H9 (cell line): ENCODE data around the gene SCRN1. TPM values are rescaled to one million over a fixed set of nuclear protein-coding genes. Genes with fewer than 3 reads are reported as not detected.
A peak's percentile ranks its signal among the peaks of the same experiment; 100 is the strongest.

ENCODE experiments used
- DNase-seq: peaks from one replicate; pipeline ENCODE4 v3.0.0-alpha.2; 2017
- H2AFZ ChIP-seq: one replicate; pipeline ENCODE4 v1.6.1; 2013; ENCODE audit warnings: mild to moderate bottlenecking, low read length, control low read depth, moderate library complexity
- H2AK5ac ChIP-seq: 2 replicates; pipeline ENCODE4 v1.6.1; 2013; ENCODE audit warnings: low read length, control low read depth, mixed read lengths; ENCODE audit not compliant: insufficient read length
- H2BK120ac ChIP-seq: one replicate; pipeline ENCODE4 v1.6.1; 2013; ENCODE audit warnings: low read depth, mild to moderate bottlenecking, low read length, control low read depth, inconsistent platforms; ENCODE audit not compliant: poor library complexity, severe bottlenecking
- H2BK12ac ChIP-seq: 2 replicates; pipeline ENCODE4 v1.6.1; 2013; ENCODE audit warnings: low read length, control low read depth, mixed read lengths, low read depth; ENCODE audit not compliant: insufficient read length
- H2BK15ac ChIP-seq: 2 replicates; pipeline ENCODE4 v1.6.1; 2013; ENCODE audit warnings: low read depth, low read length, control low read depth
- H2BK20ac ChIP-seq: one replicate; pipeline ENCODE4 v1.6.1; 2013; ENCODE audit warnings: low read depth, mild to moderate bottlenecking, low read length, control low read depth, inconsistent platforms; ENCODE audit not compliant: poor library complexity, severe bottlenecking
- H2BK5ac ChIP-seq: 2 replicates; pipeline ENCODE4 v1.6.1; 2013; ENCODE audit warnings: low read length, control low read depth, mixed read lengths; ENCODE audit not compliant: insufficient read length
- H3K14ac ChIP-seq: 2 replicates; pipeline ENCODE4 v1.6.1; 2013; ENCODE audit warnings: low read length, control low read depth; ENCODE audit not compliant: insufficient read depth
- H3K18ac ChIP-seq: 2 replicates; pipeline ENCODE4 v1.6.1; 2013; ENCODE audit warnings: low read depth, mild to moderate bottlenecking, mixed read lengths, low read length, control low read depth; ENCODE audit not compliant: insufficient read length
- H3K23ac ChIP-seq: 2 replicates; pipeline ENCODE4 v1.6.1; 2013; ENCODE audit warnings: low read length, control low read depth, mixed read lengths, low read depth; ENCODE audit not compliant: insufficient read length
- H3K23me2 ChIP-seq: 2 replicates; pipeline ENCODE4 v1.6.1; 2013; ENCODE audit warnings: low read depth, mild to moderate bottlenecking, mixed read lengths, low read length, control low read depth; ENCODE audit not compliant: insufficient read length, poor library complexity, severe bottlenecking
- H3K27ac ChIP-seq: 2 replicates; pipeline ENCODE4 v1.5.1; 2013; ENCODE audit warnings: low read length, control low read depth, mixed read lengths, low read depth; ENCODE audit not compliant: insufficient read length
- H3K27me3 ChIP-seq: 2 replicates; pipeline ENCODE4 v1.6.1; 2013; ENCODE audit warnings: low read length, control low read depth, inconsistent platforms; ENCODE audit not compliant: insufficient read depth
- H3K4ac ChIP-seq: 2 replicates; pipeline ENCODE4 v1.6.1; 2013; ENCODE audit warnings: low read depth, mild to moderate bottlenecking, control low read depth, inconsistent platforms, low read length, moderate library complexity
- H3K4me1 ChIP-seq: 2 replicates; pipeline ENCODE4 v1.6.1; 2013; ENCODE audit warnings: low read length, control low read depth, inconsistent platforms; ENCODE audit not compliant: insufficient read depth
- H3K4me2 ChIP-seq: 2 replicates; pipeline ENCODE4 v1.6.1; 2013; ENCODE audit warnings: low read length, control low read depth, mixed read lengths; ENCODE audit not compliant: insufficient read length, insufficient read depth
- H3K56ac ChIP-seq: 2 replicates; pipeline ENCODE4 v1.6.1; 2013; ENCODE audit warnings: low read depth, mild to moderate bottlenecking, mixed read lengths, low read length, control low read depth; ENCODE audit not compliant: insufficient read length
- H3K79me1 ChIP-seq: 2 replicates; pipeline ENCODE4 v1.6.1; 2013; ENCODE audit warnings: low read depth, mild to moderate bottlenecking, moderate library complexity, low read length, control low read depth, inconsistent platforms; ENCODE audit not compliant: insufficient read depth, poor library complexity, severe bottlenecking
- H3K79me2 ChIP-seq: 2 replicates; pipeline ENCODE4 v1.6.1; 2013; ENCODE audit warnings: low read length, control low read depth, inconsistent platforms; ENCODE audit not compliant: insufficient read depth
- H3K9ac ChIP-seq: 2 replicates; pipeline ENCODE4 v1.6.1; 2013; ENCODE audit warnings: low read length, control low read depth, mixed read lengths; ENCODE audit not compliant: insufficient read length; ENCODE audit errors: extremely low read depth
- H3K9me3 ChIP-seq: one replicate; pipeline ENCODE4 v1.6.1; 2013; ENCODE audit warnings: low read depth, low read length, inconsistent platforms; ENCODE audit not compliant: control insufficient read depth
- H3T11ph ChIP-seq: one replicate; pipeline ENCODE4 v1.6.1; 2013; ENCODE audit warnings: mild to moderate bottlenecking, low read length, control low read depth, inconsistent platforms
- H4K20me1 ChIP-seq: one replicate; pipeline ENCODE4 v1.6.1; 2013; ENCODE audit not compliant: control insufficient read depth, insufficient read length, insufficient read depth
- H4K5ac ChIP-seq: 2 replicates; pipeline ENCODE4 v1.6.1; 2013; ENCODE audit warnings: low read depth, mild to moderate bottlenecking, mixed read lengths, low read length, control low read depth; ENCODE audit not compliant: insufficient read length
- H4K8ac ChIP-seq: replicated peaks from 2 replicates; pipeline ENCODE4 v1.6.1; 2013; ENCODE audit warnings: low read length, control low read depth, mixed read lengths, low read depth; ENCODE audit not compliant: insufficient read length
- H4K91ac ChIP-seq: 2 replicates; pipeline ENCODE4 v1.6.1; 2013; ENCODE audit warnings: low read depth, mild to moderate bottlenecking, moderate library complexity, mixed read lengths, low read length, control low read depth; ENCODE audit not compliant: insufficient read length
- H3K27ac Mint-ChIP-seq, 3 experiments: 2 replicates in 2 of 3; 3 replicates in 1 of 3; pipeline ENCODE4 v1.8.0; 2020 to 2021; ENCODE audit warnings: mixed read lengths in 3 of 3, mild to moderate bottlenecking in 1 of 3, moderate library complexity in 1 of 3
- H3K27me3 Mint-ChIP-seq: 2 replicates; pipeline ENCODE4 v1.8.0; 2021; ENCODE audit warnings: low read depth, mild to moderate bottlenecking, moderate library complexity, mixed read lengths
- H3K36me3 Mint-ChIP-seq, 3 experiments: 2 replicates in 2 of 3; 3 replicates in 1 of 3; pipeline ENCODE4 v1.8.0; 2020 to 2021; ENCODE audit warnings: low read depth in 3 of 3, mixed read lengths in 3 of 3; ENCODE audit not compliant: insufficient read depth in 1 of 3
- H3K4me1 Mint-ChIP-seq, 2 experiments: 2 replicates each; pipeline ENCODE4 v1.8.0; 2020; ENCODE audit warnings: mixed read lengths in 2 of 2
- H3K4me3 Mint-ChIP-seq, 2 experiments: 2 replicates in 1 of 2; 3 replicates in 1 of 2; pipeline ENCODE4 v1.8.0; 2020 to 2021; ENCODE audit warnings: mild to moderate bottlenecking in 2 of 2, mixed read lengths in 2 of 2, moderate library complexity in 1 of 2
- H3K9me3 Mint-ChIP-seq, 2 experiments: 2 replicates in 1 of 2; 3 replicates in 1 of 2; pipeline ENCODE4 v1.8.0; 2020; ENCODE audit warnings: mild to moderate bottlenecking in 2 of 2, mixed read lengths in 2 of 2, moderate library complexity in 1 of 2
- WGBS: extraction: QIAGEN DNeasy Blood & Tissue Kit; methylation state at CpG from one replicate; pipeline ENCODE4 v1.1.7; 2013; ENCODE audit warnings: missing lambda C conversion rate, low lambda C conversion rate, mixed read lengths; ENCODE audit not compliant: insufficient read length; ENCODE audit errors: extremely low coverage; 5-methylcytosine and 5-hydroxymethylcytosine counted together
- total RNA-seq: library from RNA; stranded (reverse); gene quantifications from 2 replicates; pipeline ENCODE4 v1.2.1, GENCODE V29; 2021
- TF ChIP-seq, protein P1 (sequence below): fragments of 200-600 bp; sonication (generic); conservative IDR thresholded peaks from 3 replicates; pipeline ENCODE4 v1.8.0; 2021; ENCODE audit warnings: antibody characterized with exemption, mild to moderate bottlenecking

Gene SCRN1
- total RNA-seq, 1 experiment from 2014 or later: 101 TPM

DNA sequence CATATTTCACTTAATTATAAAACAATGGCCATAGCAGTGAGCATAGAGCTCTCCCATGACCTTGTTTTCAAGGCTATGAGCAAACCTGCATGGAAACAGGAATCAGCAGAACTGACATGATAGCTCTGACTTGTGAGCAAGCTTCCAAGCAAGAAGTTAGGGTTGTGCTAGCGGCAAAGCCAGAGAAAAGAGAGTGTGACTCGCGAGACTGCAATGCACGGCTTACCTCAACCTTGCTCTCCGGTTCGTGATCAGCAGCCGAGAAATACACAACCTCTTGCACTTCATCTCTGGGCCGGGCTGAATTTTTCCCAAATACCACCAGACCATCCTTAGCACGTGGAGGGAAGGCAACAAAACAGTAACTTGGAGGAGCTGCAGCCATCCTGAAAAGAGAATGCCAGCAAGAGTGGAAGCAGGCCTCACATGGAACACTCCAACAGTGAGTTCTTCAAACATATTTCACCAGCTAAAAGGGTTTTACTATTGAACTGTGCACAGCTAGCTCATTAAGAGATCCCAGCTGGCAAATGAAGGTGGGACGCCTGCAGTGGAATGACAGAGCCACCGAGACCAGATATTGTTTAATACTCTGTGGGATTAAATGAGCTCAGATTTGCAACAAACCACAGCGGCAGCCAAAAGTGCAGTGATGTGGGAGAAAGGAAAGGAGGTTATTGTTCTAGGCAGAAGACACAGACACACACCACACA, 20.8 kb downstream of the SCRN1 start:
- Histone ChIP-seq H2BK15ac (no peak overlapping the region), H3K9me3 (no peaks in the 10 kb centered on the region), H2BK120ac (no peak overlapping the region), H3K23ac (no peak overlapping the region), H3K18ac (no peak overlapping the region), H3T11ph (no peak overlapping the region), H2AFZ (no peak overlapping the region), H4K5ac (no peak overlapping the region), H3K14ac (no peak overlapping the region), H3K4me2 (no peak overlapping the region), H3K79me2 (peaks cover 2% of the 10 kb centered on the region; the same call in 1 of the 2 replicates), H4K20me1 (no peaks in the 10 kb centered on the region), H3K27ac (no peak overlapping the region), H3K56ac (no peak overlapping the region), H3K4ac (no peak overlapping the region), H4K8ac (no peak overlapping the region), H3K27me3 (no peaks in the 10 kb centered on the region), H2AK5ac (no peak overlapping the region), H3K4me1 (no peaks in the 10 kb centered on the region), H3K9ac (no peak overlapping the region), H2BK5ac (no peak overlapping the region), H2BK20ac (no peak overlapping the region), H4K91ac (no peak overlapping the region), H2BK12ac (no peak overlapping the region), H3K23me2 (no peaks in the 10 kb centered on the region), H3K79me1 (peaks cover 20% of the 10 kb centered on the region)
- Mint-ChIP-seq H3K4me1 (peaks cover 12 to 21% of the 10 kb centered on the region in 2 experiments), H3K36me3 (peaks cover 9 to 37% (median 30%) of the 10 kb centered on the region in 3 experiments), H3K27me3 (no peaks in the 10 kb centered on the region), H3K9me3 (peaks cover 0 to 6% of the 10 kb centered on the region in 2 experiments; a peak in 2 of 5 replicates), H3K4me3 (no peak overlapping the region), H3K27ac (peak overlapping the region; percentile 31 to 91 (median 41); a peak in 4 of 7 replicates)
- no CpG with 5 or more reads among the region's 12 CpGs for WGBS
- DNase-seq: no peak
- TF ChIP-seq, protein P1, sequence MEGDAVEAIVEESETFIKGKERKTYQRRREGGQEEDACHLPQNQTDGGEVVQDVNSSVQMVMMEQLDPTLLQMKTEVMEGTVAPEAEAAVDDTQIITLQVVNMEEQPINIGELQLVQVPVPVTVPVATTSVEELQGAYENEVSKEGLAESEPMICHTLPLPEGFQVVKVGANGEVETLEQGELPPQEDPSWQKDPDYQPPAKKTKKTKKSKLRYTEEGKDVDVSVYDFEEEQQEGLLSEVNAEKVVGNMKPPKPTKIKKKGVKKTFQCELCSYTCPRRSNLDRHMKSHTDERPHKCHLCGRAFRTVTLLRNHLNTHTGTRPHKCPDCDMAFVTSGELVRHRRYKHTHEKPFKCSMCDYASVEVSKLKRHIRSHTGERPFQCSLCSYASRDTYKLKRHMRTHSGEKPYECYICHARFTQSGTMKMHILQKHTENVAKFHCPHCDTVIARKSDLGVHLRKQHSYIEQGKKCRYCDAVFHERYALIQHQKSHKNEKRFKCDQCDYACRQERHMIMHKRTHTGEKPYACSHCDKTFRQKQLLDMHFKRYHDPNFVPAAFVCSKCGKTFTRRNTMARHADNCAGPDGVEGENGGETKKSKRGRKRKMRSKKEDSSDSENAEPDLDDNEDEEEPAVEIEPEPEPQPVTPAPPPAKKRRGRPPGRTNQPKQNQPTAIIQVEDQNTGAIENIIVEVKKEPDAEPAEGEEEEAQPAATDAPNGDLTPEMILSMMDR: no peak
